Hepatocyte (in vitro differentiated cells): ENCODE results near the gene REXO1.

Experiments used
- CTCF ChIP-seq: fragments of 200-600 bp; sonication (generic); IDR thresholded peaks from 2 replicates; pipeline ENCODE4 v1.5.1; 2016; ENCODE audit warnings: antibody characterized with exemption, mild to moderate bottlenecking; ENCODE audit not compliant: poor library complexity
- EZH2 ChIP-seq: fragments of 200-600 bp; sonication (generic); IDR thresholded peaks from 2 replicates; pipeline ENCODE4 v1.6.1; 2016; ENCODE audit warnings: antibody characterized with exemption, mild to moderate bottlenecking, borderline replicate concordance

- no peak for TF ChIP-seq CTCF
- no peak for TF ChIP-seq EZH2
These were observed 37.7 kb downstream of the REXO1 start for GRCh38 chr19:1810439-1811160.
